NCI-H146 treated with DMSO at 0.1 percent for 48 hours (cell line): ENCODE results near the gene MEF2C.
A peak's percentile ranks its signal among the peaks of the same experiment; 100 is the strongest.

Experiments
- DNase-seq: peaks from one replicate; lab custom pipeline; 2025; ENCODE audit not compliant: unreplicated experiment; lab: John Stamatoyannopoulos, UW

Gene MEF2C

GRCh38 chr5:88729084-88729828 lies 153.7 kb downstream of the MEF2C start:
- DNase-seq: peak; percentile 73

GRCh38 chr5:88727705-88728313 lies 155.2 kb downstream of the MEF2C start:
- no peak for DNase-seq

GRCh38 chr5:88725454-88725853 lies 157.5 kb downstream of the MEF2C start:
- DNase-seq: no peak

GRCh38 chr5:88724201-88724600 lies 158.8 kb downstream of the MEF2C start:
- peak; percentile 4 for DNase-seq

GRCh38 chr5:88722546-88723073 lies 160.4 kb downstream of the MEF2C start:
- no peak for DNase-seq

GRCh38 chr5:88719434-88719833 lies 163.6 kb downstream of the MEF2C start:
- DNase-seq: no peak

- DNase-seq: no peak
Measured at GRCh38 chr5:88718736-88719135, 164.2 kb downstream of the MEF2C start.

- DNase-seq: no peak
Measured at GRCh38 chr5:88716101-88716500, 166.9 kb downstream of the MEF2C start.

GRCh38 chr5:88715503-88715902 lies 167.5 kb downstream of the MEF2C start:
- no peak for DNase-seq

- DNase-seq: no peak
Measured at GRCh38 chr5:88713818-88714217, 169.2 kb downstream of the MEF2C start.

GRCh38 chr5:88708682-88709398 lies 174.1 kb downstream of the MEF2C start:
- DNase-seq: no peak

GRCh38 chr5:88708021-88708420 lies 175.0 kb downstream of the MEF2C start:
- DNase-seq: no peak

- no peak for DNase-seq
Measured at GRCh38 chr5:88707216-88707965, 175.6 kb downstream of the MEF2C start.

GRCh38 chr5:88702332-88702731 lies 180.7 kb downstream of the MEF2C start:
- DNase-seq: peak; percentile 2

- no peak for DNase-seq
Measured at GRCh38 chr5:88700121-88700520, 182.9 kb downstream of the MEF2C start.

- DNase-seq: no peak
Measured at GRCh38 chr5:88698290-88698689, 184.7 kb downstream of the MEF2C start.

GRCh38 chr5:88696466-88696865 lies 186.5 kb downstream of the MEF2C start:
- DNase-seq: no peak

- DNase-seq: no peak
Measured at GRCh38 chr5:88695931-88696330, 187.1 kb downstream of the MEF2C start.

- no peak for DNase-seq
Measured at GRCh38 chr5:88695232-88695631, 187.8 kb downstream of the MEF2C start.

GRCh38 chr5:88694023-88694679 lies 188.8 kb downstream of the MEF2C start:
- DNase-seq: no peak
